GM12892 (cell line): ENCODE results near the gene TMEM203.

Source experiments
- POLR2A ChIP-seq: IDR thresholded peaks from 2 replicates; pipeline ENCODE4 v1.6.1; 2011; ENCODE audit warnings: low read depth, low read length, control low read depth
- POLR2AphosphoS5 ChIP-seq: IDR thresholded peaks from 2 replicates; pipeline ENCODE4 v1.6.1; 2011; ENCODE audit warnings: low read depth, low read length, control low read depth
- TAF1 ChIP-seq: IDR thresholded peaks from 2 replicates; pipeline ENCODE4 v1.6.1; 2011; ENCODE audit warnings: low read depth, mild to moderate bottlenecking, control low read depth, low read length, borderline replicate concordance

DNA sequence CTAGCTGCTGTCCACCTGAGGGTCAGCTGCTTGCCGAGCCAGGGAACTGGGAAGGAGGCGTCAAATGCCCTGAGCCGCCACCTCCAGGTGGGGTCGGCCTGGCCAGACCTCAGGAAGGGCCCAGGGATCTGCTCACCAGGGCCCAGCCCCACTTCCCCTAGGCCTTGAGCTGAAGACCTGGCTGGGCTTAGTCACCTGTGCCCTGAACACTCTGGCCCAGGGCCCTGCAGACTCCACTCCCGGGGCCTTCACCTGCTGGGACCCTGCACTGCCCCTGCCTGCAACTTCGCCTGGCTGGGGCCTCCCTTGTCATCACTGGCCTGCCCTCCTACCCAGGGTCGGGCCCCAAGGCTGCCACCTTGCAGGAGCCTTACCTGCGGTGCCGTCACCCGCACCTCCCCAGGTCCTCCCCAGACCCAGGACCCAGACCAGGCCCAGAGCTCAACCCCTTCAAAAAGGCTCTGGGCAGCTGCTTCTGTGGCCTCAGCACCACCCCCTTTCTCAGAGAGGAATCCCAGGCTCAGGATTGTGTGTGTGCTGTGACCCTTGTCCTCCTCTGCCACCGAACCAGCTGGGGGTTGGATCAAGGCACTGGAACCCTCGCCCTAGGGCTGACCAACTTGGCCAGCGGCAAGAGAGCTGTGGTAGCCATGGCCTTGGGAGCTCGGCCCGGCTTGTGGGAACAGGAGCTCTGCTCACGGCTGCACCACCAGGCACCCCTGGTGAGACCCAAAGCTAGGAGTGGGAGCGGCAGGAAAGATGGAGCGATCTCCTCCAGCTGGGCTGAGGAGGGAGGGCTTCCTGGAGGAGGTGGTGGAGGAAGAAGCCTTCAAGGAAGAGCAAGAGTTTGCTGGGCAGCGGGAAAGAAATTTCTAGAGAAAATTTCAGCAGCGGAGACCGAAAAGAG lies 48.5 kb upstream of the TMEM203 start:
- TF ChIP-seq POLR2AphosphoS5 (no peak), TAF1 (no peak), POLR2A (no peak)
